GM12891 (cell line): ENCODE measurements around the gene RCBTB2.
A peak's percentile ranks its signal among the peaks of the same experiment; 100 is the strongest.

Experiments
- DNase-seq: peaks from one replicate; pipeline ENCODE4 v3.0.0; 2011; ENCODE audit warnings: low spot score; ENCODE audit not compliant: insufficient read length
- FAIRE-seq: peaks from 2 replicates; lab custom pipeline; 2011; peaks lifted over from hg19 to GRCh38; lab: Jason Lieb, UNC
- PAX5 ChIP-seq: IDR thresholded peaks from 2 replicates; pipeline ENCODE4 v1.6.1; 2011; ENCODE audit warnings: low read length, moderate library complexity, mild to moderate bottlenecking; ENCODE audit not compliant: insufficient read depth, severe bottlenecking
- POLR2A ChIP-seq: IDR thresholded peaks from 2 replicates; pipeline ENCODE4 v1.6.1; 2011; ENCODE audit warnings: low read depth, low read length, control low read depth
- POLR2AphosphoS5 ChIP-seq: IDR thresholded peaks from 2 replicates; pipeline ENCODE4 v1.6.1; 2011; ENCODE audit warnings: low read depth, low read length, control low read depth
- POU2F2 ChIP-seq: IDR thresholded peaks from 2 replicates; pipeline ENCODE4 v1.6.1; 2011; ENCODE audit warnings: low read depth, mild to moderate bottlenecking, control low read depth, low read length, moderate library complexity
- SPI1 ChIP-seq: IDR thresholded peaks from 2 replicates; pipeline ENCODE4 v1.6.1; 2011; ENCODE audit warnings: low read depth, low read length, control low read depth
- TAF1 ChIP-seq: IDR thresholded peaks from 2 replicates; pipeline ENCODE4 v1.6.1; 2011; ENCODE audit warnings: low read depth, low read length, control low read depth

Gene RCBTB2

GRCh38 chr13:48490241-48490640 is 42.6 kb downstream of the RCBTB2 start:
- no peak for DNase-seq
- FAIRE-seq = no peak
- TF ChIP-seq SPI1 (no peak), POLR2AphosphoS5 (no peak), TAF1 (no peak), POLR2A (no peak), PAX5 (no peak), POU2F2 (no peak)

GRCh38 chr13:48489666-48490065 is 43.2 kb downstream of the RCBTB2 start:
- TF ChIP-seq POLR2A (no peak), POLR2AphosphoS5 (no peak), TAF1 (no peak), PAX5 (no peak), POU2F2 (no peak), SPI1 (peak; percentile 74)
- no peak for DNase-seq
- FAIRE-seq = peak; percentile 84

- DNase-seq = no peak
- TF ChIP-seq SPI1 (peak; percentile 72), TAF1 (no peak)
- FAIRE-seq = peak; percentile 72
These were observed 43.9 kb downstream of the RCBTB2 start for GRCh38 chr13:48488995-48489394.

- DNase-seq = no peak
- peak; percentile 71 for FAIRE-seq
- no peak for TF ChIP-seq POU2F2
- no peak for TF ChIP-seq POLR2AphosphoS5
- no peak for TF ChIP-seq POLR2A
- TF ChIP-seq PAX5 = no peak
- TF ChIP-seq TAF1 = no peak
- no peak for TF ChIP-seq SPI1
These were observed 44.9 kb downstream of the RCBTB2 start for GRCh38 chr13:48487968-48488367.

- DNase-seq (no peak), FAIRE-seq (no peak)
- TF ChIP-seq PAX5 (no peak), SPI1 (no peak), POLR2A (no peak), POLR2AphosphoS5 (no peak), TAF1 (no peak), POU2F2 (no peak)
These were observed 46.0 kb downstream of the RCBTB2 start for GRCh38 chr13:48486836-48487235.

- no peak for DNase-seq
- TF ChIP-seq PAX5 (no peak), SPI1 (no peak), POU2F2 (no peak), POLR2A (no peak), POLR2AphosphoS5 (no peak), TAF1 (no peak)
- no peak for FAIRE-seq
These were observed 46.5 kb downstream of the RCBTB2 start for GRCh38 chr13:48486362-48486761.

GRCh38 chr13:48485432-48485831 is 47.4 kb downstream of the RCBTB2 start:
- TF ChIP-seq POU2F2 = no peak
- TF ChIP-seq SPI1 = no peak
- no peak for TF ChIP-seq POLR2AphosphoS5
- TF ChIP-seq TAF1 = no peak
- no peak for TF ChIP-seq POLR2A
- no peak for TF ChIP-seq PAX5
- no peak for DNase-seq
- FAIRE-seq = peak; percentile 55

GRCh38 chr13:48483575-48483974 is 49.3 kb downstream of the RCBTB2 start:
- TF ChIP-seq POLR2A = no peak
- no peak for DNase-seq
- FAIRE-seq = no peak

GRCh38 chr13:48478391-48478790 is 54.5 kb downstream of the RCBTB2 start:
- TF ChIP-seq PAX5 = no peak
- TF ChIP-seq TAF1 = no peak
- no peak for DNase-seq
- FAIRE-seq = peak; percentile 57

- TF ChIP-seq PAX5 (no peak), TAF1 (no peak), POLR2AphosphoS5 (no peak), POLR2A (no peak), SPI1 (no peak), POU2F2 (no peak)
- FAIRE-seq = peak; percentile 74
These were observed 55.6 kb downstream of the RCBTB2 start for GRCh38 chr13:48477191-48477855.

More at GRCh38 chr13:48477191-48477855, 55.6 kb downstream of the RCBTB2 start:
- DNase-seq = no peak
